Measurements from ENCODE around the gene C11orf42.

C11orf42 gene, protein sequence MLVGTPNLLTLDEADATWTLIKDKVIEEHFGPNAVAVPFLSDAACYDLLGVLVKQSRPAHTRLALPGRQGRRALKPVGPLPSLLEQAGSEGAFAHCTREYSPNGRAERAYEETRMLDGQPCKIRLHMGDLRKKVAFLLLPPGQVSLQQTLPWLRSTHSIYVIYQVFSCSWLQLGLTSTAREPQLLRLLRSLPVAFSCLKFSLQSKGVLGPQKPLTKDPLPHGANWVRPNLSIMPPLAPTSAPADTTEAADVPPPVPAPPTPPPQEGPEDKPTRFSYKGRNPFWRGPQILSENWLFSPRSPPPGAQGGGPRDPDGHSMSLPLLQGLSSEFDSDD

DNA sequence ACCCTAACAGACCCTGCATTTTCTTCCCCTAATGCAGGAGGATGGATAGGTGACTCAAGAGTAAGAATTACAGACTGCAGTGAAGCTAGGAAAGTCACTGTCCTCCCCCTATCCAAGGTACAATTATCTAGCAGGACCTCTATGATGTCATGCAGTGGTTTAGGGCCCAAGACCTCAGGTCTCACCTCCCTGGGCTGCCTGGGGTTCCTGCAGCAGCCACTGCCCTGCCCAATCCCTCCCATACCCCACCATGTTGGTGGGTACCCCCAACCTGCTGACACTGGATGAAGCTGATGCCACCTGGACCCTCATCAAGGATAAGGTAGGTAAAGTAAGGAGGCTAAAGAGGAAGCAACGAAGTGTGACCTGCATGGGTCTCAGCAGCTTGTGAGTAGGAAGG is at the start of gene C11orf42:
C11orf42 (plus strand) TSS at position 192 of the 400 bp plus-strand sequence; CDS start at position 251, 59 bp downstream.
- DNase-seq (ENCODE audit: low read depth): no peak

DNA sequence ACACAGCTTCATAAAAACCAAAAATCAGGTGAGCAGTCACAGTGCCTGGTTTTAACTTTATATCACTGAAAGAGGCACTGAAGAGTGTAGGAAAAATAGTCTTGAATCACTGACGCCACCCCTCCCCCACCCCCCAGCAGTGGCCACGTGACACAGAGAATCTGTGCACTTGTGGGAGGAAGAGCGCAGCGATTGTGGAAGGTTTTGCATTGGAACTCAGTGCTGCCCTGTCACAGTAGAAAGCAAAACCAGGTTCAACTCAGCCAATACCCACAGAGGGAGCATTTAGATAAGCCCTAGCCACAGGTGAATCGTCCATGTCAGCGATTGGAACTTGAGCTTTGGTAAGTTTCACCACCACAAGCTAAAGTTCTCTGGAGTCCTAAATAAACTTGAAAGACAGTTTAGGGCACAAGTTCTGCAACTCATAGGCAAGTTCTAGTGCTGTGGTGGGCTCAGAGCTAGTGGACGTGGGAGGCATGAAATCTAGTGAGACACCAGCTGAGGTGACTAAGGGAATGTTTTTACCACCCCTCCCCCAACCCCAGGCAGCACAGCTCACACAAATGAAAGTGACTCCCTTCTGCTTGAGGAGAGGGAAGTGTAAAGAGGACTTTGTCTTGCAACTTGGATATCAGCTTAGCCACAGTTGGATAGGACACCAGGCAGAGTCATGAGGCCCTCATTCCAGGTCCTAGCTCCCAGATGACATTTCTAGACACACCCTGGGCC is 48.6 kb upstream of the C11orf42 start:
- no peak for DNase-seq (ENCODE audit: low read depth)

DNA sequence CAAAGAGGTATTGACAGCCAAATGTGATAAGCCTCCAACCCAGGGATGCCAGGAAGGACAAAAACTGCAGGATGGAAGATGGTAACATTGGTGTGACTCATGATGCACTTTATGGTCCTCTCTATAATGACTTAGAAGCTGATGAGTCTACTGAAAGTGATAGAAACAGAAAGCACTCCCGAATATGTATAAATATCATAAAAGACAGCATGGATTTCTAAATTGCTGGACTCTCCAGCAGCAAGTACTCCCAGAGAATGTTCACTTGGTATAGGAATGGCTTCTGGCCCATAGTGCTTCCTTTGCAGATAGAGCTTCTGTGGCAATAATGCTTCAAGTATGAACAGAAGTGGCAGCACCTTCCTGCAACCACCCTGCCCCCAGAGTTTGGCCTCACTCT is 35.1 kb upstream of the C11orf42 start, which contains the start of gene OR52B2:
OR52B2 (minus strand) TSS at position 101 of the 400 bp plus-strand sequence; CDS start at position 101, 0 bp downstream.
- DNase-seq (ENCODE audit: low read depth): no peak

GRCh38 chr11:6175440-6175839 is 29.9 kb upstream of the C11orf42 start:
- DNase-seq (ENCODE audit: low read depth): no peak

- no peak for DNase-seq (ENCODE audit: low read depth)
These were observed 13.6 kb upstream of the C11orf42 start for GRCh38 chr11:6191742-6192141.

GRCh38 chr11:6194065-6194581 is 11.2 kb upstream of the C11orf42 start:
- no peak for DNase-seq (ENCODE audit: low read depth)

- no peak for DNase-seq (ENCODE audit: low read depth)
These were observed 9.0 kb upstream of the C11orf42 start for GRCh38 chr11:6196396-6196795.

GRCh38 chr11:6197466-6198200 is 7.7 kb upstream of the C11orf42 start:
- DNase-seq (ENCODE audit: low read depth): no peak

DNA sequence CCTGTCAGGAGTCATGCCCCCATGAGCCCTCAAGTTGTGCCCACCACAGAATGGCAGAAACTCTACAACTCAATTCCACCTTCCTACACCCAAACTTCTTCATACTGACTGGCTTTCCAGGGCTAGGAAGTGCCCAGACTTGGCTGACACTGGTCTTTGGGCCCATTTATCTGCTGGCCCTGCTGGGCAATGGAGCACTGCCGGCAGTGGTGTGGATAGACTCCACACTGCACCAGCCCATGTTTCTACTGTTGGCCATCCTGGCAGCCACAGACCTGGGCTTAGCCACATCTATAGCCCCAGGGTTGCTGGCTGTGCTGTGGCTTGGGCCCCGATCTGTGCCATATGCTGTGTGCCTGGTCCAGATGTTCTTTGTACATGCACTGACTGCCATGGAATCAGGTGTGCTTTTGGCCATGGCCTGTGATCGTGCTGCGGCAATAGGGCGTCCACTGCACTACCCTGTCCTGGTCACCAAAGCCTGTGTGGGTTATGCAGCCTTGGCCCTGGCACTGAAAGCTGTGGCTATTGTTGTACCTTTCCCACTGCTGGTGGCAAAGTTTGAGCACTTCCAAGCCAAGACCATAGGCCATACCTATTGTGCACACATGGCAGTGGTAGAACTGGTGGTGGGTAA is 6.1 kb upstream of the C11orf42 start, which contains the start of gene OR52W1:
OR52W1 (plus strand) TSS at position 51 of the 637 bp plus-strand sequence; CDS start at position 51, 0 bp downstream.
- no peak for DNase-seq (ENCODE audit: low read depth)

DNA sequence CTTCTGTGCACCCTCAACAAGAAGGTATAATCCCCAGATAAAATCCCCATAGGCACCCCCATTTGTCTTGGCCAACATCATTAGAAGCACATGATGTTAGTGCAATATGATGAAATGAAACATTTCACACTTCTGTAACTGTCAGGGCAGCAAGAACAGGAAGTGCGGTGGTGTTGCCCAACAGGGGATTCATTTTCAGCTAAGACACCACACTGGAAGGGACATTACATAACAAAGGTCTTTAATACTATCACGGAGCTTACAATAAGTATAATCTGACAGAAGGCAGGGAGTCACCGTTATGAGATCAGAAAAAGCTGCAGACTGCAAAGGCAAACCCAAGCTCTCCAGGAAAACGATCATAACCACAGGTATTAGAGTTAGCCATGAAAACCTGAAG is 4.4 kb upstream of the C11orf42 start:
- no peak for DNase-seq (ENCODE audit: low read depth)

GRCh38 chr11:6201481-6201880 is 3.9 kb upstream of the C11orf42 start:
- DNase-seq (ENCODE audit: low read depth): no peak

- no peak for DNase-seq (ENCODE audit: low read depth)
These were observed 3.3 kb upstream of the C11orf42 start for GRCh38 chr11:6202041-6202440.

- no peak for DNase-seq (ENCODE audit: low read depth)
These were observed 2.0 kb upstream of the C11orf42 start for GRCh38 chr11:6203327-6203726.

GRCh38 chr11:6204706-6205105 is 651 bp upstream of the C11orf42 start:
- DNase-seq (ENCODE audit: low read depth): no peak

DNA sequence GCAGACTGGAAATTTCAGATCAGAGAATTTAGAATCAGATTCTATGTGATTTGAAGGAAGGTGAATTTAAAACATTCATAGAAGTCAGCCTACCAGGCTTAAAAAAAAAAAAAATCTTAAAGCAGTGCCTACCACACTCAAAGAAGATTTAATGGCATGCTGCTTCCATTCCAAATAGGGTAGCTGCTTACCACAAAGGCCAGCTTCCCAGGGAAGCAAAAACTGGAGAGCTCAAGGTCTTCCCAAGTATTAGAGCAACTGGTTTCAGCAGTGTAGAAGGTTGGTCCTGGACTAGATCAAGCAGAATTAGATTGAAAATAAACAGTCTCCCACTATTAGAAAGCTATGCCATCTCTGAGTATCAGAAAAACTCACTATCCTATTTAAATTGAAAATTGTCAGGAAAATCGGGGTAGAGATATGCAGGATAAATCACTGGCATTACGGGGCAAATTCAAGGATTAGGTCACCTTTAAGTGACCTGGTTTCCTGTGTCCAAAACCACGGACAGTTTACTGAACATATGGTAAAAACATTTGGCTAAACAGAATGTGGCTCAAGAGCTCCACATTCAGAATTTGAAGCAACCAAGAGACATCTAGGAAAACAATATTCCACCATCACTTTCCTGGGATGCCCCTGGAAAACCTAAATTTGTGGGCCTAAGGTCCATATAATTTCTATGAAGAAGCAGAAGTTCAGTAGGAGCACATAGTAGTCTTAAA is 1.3 kb downstream of the C11orf42 start:
- DNase-seq (ENCODE audit: low read depth): no peak

GRCh38 chr11:6209801-6210200 is 4.4 kb downstream of the C11orf42 start:
- no peak for DNase-seq (ENCODE audit: low read depth)

DNA sequence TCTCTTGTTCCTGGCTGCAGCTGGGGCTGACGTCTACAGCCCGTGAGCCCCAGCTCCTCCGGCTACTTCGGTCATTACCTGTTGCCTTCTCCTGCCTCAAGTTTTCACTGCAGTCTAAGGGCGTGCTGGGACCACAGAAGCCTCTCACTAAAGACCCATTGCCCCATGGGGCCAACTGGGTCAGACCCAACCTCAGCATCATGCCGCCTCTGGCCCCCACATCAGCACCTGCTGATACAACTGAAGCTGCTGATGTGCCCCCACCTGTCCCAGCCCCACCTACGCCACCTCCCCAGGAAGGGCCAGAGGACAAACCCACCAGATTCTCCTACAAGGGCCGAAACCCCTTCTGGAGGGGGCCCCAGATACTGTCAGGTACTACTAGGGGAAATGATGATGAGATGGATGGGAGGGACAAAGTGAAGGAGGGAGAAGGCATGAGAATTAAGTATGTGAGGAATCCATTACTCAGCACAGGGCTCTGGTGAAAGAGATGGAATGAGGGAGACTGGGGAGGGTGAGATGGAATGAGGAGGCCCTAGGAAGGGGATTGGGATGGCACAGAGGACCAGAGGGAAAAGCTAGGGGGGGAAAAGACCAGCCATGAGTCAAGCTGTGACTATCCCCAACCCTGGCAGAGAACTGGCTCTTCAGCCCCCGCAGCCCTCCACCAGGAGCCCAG is 5.1 kb downstream of the C11orf42 start:
- DNase-seq (ENCODE audit: low read depth): no peak

DNA sequence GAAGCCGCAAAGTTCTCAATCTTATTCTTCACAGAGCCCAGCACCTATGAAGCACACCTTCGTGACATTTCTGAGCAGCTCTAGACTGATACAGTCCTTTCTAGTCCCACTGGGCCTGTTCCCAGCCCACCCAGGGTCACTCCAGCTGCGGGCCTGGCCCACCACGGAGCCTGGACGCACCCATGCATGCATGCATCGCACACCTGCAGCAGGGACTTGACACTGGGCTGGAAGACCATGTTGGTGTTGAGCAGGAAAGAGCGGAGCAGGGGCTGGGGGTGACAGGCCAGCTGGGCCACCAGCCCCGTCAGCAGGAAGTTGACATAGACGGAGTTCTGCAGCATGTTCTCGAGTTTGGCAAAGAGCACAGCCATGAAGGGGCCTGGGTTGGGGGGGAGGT is 9.2 kb downstream of the C11orf42 start:
- DNase-seq (ENCODE audit: low read depth): no peak

DNA sequence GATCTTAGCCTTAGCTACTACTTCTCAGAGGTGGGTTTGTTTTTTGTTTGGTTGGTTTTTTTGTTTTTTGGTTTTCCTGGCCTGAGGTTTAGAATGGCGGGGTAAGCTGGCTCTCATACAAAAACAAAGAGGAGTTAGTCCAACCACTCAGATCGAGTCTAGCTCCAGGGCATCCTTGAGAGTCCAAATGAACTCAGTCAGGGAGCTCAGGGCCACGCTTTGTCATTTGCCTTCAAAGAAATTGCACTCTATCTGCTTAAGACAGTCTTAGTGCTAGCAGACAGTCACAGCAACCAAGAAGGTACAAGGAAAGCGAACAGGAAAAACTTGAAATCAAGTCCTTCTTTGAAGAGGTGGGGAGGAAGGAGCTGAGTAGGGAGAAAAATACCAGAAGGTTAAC is 11.1 kb downstream of the C11orf42 start:
- no peak for DNase-seq (ENCODE audit: low read depth)

GRCh38 chr11:6217722-6218121 is 12.4 kb downstream of the C11orf42 start:
- no peak for DNase-seq (ENCODE audit: low read depth)

- DNase-seq (ENCODE audit: low read depth): no peak
These were observed 14.0 kb downstream of the C11orf42 start for GRCh38 chr11:6219359-6219758.

Data from CMK (cell line).